ENCODE data around the gene PATL1.

DNA sequence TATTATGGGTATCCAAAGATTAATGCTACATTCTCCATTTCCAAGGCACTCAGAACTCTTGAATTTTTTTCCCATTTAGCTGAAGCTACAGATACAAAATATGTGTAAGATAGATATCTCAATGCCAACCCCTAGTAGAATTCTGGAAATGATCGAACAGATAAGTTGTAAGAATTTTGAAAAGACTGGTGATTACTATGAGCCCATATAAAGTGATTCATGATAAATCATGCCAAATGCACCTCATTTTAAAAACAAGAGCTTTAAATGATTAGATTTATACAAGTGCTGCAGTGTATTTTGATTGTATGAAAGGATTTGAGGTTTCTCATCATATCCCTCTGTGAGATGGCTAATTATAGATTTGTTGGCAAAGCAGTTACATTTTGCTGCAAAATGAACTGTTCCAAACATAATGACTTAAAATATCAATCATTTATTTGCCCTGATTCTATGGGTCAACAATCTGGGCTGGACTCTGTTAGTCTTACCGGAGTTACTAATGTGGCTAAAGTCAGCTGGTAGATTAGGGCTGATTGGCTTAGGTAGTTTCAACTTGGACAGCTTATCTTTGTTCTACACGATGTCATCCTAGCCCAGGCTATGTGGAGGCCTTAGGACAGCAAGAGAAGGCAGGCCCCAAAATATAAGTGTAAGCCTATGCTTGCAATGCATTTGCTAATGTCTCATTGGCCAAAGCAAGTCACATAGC lies 41.5 kb upstream of the PATL1 start:
- TF ChIP-seq CTCF (conservative IDR thresholded peaks at IDR 0.05) (no peak), EZH2 (IDR thresholded peaks at IDR 0.05; ENCODE audit: low read depth) (no peak)

All from PC-9 (cell line).